Pulmonary artery endothelial cell (primary cell): ENCODE measurements around the gene EML2. TPM values are rescaled to one million over a fixed set of nuclear protein-coding genes. Genes with fewer than 3 reads are reported as not detected.
A peak's percentile ranks its signal among the peaks of the same experiment; 100 is the strongest.
"Not testable (repeated sequence)": the region's sequence is repeated elsewhere in the genome, so short reads cannot be mapped to it uniquely, and the experiment has no call there.

Experiments used
- DNase-seq: peaks from one replicate; pipeline ENCODE4 v3.0.0-alpha.2; 2011; ENCODE audit warnings: low read depth, low spot score
- total RNA-seq: library from RNA; depleted of rRNA; stranded (reverse); fragments of >200 nt; gene quantifications from 2 replicates; pipeline ENCODE4 v1.2.3, GENCODE V29; 2014

EML2 gene
- total RNA-seq, 1 donor from 2014 or later, result 22.2 TPM

DNA sequence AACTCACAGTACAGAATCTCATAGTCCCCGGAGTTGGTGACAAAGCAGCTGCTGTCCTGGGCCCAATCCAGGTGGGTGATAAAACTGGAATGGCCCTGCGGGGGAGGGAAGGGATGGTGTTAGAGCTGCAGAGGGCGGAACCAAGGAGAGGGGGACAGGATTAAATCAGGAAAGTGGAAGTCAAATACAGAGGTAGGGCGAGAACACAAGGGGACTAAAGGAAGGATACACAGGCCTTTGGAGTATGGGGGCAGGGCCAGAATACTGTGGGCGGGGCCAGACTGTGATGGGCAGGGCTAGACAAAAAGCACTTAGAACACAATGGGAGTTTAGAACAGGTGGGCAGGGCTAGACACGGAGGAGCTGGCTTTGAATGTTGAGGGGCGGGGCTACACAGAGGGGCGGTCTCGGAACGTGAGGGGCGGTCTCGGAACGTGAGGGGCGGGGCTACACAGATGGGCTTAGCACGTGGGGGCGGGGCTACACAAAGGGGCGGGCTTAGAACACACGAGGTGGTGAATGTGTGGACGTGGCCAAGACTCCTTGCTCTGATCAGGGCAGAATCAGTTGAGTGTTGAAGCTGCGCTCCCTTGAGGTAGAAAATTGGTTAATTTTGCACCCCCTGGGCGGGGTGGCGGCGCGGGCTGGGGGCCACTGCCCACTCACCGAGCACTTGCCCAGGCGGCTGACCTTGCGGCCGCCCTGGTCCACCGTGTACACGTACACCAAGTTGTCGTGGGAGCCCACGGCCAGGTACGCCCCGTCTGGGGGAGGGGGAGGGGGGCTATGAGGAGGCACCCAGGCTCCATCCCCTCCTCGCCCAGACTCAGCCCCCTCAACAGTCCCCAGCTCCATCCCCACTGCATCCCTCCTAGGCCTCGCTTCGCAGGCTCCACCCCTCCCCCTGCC lies 23.1 kb downstream of the EML2 start:
- DNase-seq, result peak; percentile 92

DNA sequence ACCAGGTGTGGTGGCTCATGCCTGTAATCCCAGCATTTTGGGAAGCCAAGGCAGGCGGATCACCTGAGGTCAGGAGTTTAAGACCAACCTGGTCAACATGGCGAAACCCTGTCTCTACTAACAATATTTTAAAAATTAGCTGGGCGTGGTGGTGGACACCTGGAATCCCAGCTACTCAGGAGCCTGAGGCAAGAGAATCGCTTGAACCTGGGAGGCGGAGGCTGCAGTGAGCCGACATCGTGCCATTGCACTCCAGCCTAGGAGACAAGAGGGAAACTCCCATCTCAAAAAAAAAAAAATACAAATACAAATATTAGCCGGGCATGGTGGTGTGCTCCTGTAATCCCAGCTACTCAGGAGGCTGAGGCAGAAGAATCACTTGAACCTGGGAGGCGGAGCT lies 24.1 kb downstream of the EML2 start:
- not testable (repeated sequence) for DNase-seq

DNA sequence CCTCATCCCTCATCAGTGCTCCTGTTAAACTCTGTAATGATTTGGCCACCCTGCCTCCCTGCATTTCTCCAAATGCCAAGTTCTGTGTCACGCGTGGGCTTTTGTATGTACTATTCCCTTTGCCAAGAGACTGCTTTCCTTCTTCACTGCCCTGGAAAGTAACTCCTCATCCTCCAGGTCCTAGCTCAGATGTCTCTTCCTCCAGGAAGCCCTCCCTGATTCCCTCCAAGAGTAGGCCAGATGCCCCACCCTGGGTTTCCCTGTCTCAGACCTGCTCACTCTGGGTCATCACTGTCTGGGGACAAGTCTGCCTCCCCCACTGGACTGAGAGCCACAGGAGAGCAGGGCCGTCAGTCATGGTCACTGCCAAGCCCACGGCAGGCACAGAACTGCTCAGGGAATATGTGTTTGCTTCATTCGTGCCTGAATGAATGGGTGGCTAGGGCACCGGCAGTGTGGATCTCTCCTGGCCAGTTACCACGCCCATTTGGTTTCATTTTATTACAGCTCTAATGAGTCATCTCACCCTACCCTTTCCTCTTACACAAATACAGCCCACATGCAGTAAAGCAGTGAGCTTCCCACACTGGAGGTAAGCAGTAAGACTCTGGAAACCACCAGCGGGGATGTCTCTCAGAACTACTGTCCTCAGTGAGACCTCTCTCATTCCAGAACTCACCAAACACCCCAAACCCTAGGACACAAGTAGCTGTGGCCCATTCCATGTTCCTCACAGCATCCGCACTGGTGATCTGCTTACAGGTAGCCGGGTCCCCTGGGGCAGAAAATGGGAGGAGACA lies 25.1 kb downstream of the EML2 start:
- DNase-seq, result peak; percentile 44

DNA sequence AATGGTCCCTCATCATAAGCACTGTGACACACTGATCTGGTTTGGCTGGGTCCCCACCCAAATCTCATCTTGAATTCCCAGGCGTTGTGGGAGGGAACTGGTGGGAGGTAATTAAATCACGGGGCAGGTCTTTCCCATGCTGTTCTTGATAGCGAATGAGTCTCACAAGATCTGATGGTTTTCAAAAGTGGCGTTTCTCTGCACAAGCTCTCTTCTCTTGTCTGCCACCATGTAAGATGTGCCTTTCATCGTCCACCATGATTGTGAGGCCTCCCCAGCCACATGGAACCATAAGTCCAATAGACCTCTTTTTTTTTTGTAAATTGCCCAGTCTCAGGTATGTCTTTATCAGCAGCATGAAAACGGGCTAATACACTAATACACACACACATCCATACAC lies 30.2 kb downstream of the EML2 start:
- no peak for DNase-seq

DNA sequence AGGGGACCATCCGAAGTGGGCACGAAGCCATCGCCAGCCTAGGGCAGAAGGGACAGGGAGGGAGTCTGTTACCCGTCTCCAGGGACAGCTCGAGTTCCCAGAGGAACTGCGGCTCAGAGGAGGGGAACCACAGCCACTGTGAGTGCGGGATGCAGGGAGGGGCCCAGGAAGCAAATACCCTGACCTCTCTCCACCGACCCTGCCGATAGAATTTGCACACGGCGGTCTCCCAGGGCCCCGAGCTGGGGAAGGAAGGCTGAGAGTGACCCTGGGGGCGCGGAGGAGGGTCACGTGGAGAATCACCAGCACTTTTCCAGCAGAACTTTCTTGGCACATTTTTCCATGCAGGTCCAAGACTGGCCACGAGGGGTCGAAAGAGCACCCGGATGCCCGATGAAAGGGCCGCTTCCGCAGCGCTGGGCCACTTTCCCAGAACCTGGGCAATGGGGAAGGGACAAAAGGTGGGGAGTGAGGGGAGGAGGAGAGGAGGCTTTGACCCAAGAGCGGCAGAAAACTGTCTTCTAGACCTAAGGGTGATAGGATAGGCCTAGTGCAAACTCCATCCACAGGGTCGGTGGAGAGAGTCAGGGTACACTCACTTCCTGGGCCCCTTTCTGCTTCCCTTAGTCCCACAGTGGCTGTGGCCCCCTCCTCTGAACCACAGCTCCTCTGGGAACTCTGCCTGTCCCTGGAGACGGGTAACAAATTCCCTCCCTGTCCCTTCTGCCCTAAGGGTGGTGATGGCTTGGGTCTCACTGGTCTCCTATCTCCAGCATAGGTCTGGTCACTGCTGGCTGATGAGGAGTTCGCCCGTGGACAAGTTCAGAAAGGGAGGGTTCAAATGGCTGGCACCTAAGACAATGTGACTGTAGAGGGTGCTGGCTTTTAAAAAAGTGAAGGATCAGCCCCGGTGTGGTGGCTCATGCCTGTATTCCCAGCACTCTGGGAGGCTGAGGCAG lies 31.8 kb downstream of the EML2 start:
- DNase-seq, result no peak

DNA sequence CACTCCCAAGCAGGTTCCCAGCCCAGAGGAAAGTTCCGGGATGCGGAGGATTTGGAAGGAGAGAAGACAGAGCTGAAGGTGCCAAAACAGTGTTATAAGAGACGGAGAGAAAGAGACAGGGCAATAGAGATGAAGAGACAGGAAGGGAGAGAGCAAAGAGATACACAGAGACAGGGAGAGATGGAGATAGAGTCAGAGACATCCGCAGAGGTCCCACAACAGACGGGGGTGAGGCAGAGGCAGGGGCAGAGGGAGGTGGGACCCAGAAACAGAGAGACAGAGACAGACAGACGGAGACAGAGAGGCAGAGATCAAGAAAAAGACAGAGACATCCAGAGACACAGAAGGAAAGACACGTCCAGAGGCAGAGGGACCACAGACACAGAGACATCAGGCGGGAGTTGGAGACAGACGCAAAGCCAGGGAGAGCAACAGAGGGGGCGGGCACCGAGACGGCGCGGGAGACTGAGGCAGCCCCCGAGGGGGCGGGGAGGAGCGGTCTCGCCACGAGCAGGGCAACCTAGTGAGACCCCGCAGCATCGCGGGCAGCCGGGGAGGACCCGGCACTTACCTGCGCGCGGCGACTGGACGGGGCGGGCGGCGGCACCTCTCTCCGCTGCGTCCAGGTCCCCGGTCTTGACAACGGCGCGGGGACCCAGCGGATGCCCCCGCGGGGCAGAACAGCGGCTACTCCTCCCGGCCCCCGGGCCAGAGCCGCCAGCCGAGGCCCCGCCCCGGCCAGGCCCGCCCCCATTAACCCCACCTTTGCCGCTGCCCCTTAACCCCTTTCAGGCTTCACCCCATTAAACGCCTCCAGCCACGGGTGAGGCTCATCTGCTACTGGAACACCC lies 37.4 kb downstream of the EML2 start, which contains the start of gene GPR4:
TSS of gene GPR4 (minus strand) at position 689 of the 851 bp plus-strand sequence. CDS start 10,346 bp downstream, outside the sequence.
- DNase-seq, result no peak

DNA sequence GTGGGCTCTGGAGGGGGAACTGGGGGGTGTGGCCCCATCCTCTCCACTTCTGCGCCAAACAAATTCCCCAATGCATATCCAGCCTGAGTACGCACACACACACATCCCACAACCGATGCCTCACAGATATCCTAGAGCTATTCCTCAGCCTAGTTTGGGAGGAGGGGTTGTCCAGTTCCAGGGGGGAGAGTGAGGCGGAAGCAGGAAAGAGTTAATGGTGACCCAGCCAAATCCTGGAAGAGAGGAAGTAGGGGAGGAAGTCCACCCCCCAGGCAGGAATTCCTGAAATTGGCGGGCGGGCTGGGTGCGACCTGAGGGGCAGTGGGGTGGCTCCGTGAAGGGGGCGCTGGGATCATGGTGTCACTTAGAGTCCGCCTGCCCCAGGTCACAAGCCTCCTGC lies 38.1 kb downstream of the EML2 start:
- no peak for DNase-seq

DNA sequence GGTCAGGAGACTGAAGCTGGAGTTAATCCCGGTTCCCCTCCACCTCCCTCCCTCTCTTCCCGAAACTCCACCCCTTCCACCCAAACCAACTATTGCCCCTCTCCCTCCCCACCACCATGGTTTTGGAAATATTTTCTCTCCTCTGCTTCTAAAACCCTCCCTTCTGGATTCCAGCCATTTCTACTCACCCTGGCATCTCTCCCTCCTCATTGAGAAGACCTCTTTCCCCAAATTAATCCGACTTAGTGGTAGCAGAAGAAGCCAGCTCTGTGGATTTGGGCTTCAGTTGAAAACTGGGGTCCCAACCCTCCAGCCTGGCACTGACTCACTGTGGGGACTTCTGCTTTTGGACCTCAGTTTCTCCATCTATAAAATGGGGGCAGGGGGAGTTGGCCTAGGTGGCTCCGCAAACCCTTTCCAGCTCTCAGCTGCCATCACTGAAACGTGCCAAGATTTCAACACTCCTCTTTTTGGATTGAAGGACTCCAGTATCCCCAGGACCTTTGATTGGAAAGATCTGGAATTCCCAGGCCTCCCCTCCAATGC lies 38.8 kb downstream of the EML2 start:
- no peak for DNase-seq

DNA sequence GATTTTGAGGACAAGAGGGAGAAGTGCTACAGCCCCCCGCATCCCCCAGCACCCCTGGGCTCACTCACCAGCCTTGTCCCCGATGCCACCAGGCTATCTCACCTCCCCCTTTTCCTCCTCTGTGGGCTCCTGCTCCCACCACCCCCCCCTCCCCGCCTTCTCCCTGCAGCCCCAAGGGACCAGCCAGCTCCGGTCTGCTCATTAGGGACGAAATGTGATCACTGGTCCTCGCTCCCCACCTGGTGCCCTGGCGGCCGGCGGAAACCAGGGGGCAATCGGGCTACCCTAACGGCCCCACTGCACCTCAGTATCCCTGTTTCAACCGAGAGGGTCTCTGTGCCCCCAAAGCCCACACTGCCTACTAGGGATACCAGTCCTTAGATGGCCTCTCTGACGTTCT lies 39.9 kb downstream of the EML2 start:
- DNase-seq, result no peak

DNA sequence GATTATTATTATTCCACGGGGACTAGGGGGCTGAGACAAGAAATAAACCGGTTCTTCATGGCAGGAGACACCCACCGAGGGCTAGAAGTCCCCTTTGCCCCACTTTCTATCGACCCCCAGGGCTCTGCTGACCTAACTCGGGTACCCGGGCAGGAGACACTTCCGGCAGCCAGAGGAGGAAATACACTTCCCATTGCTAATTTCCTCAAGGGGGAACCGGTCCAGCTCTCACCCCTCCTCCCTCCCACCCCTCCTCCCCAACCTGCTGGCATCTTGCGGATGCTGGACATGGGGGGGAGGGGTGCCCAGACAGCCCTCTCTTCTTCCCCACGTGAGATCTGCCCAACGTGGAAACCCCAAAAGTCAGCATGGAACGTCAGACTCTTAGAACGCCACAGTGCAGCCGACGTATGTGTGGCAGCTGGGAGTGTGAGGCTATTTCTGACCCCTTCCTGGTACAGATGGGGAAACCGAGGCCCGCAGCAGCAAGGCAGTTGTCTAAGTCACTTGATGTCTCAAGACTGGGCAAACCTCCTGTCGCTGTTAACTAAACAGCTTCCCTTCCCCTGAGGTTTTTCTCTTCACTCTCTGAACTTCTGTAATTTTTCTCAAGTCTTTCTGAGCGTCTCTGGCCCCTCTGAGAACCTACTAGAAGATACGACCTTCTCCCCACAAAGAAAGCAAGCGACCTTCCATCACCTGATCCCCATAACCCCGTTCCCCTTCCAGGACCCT lies 40.8 kb downstream of the EML2 start:
- no peak for DNase-seq

DNA sequence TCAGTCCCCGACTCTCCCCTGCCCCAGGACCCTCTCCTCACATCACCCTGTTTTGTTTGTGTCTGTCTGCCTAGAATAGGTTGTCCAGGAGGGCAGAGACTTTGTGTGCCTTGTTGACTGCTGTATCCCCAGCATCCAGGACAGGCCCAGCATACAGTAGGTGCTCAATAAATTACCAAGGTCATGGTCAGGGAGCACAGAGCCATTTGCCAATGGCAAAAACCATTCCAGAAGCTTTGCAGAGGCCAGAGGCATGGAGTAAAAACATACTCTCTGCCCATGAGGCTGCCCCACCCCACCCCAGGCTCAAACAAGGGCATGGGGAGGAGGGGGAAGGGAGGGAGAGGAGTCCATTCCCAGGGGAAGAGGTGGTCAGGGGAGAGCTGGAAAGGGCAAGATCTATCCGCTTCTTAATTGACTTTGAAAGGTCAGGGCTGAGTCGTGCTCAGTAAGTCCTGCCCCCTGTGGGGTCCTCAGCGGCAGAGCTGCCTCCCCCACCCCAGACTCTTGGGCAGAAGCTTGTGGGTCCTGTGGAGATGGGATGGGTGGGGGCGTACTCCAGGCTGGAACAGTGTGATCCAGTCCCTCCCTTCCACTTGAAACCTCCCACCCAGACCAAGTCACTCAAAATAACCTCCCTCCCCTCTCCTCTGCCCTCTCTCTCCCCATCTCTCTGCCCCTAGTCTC lies 41.6 kb downstream of the EML2 start:
- DNase-seq, result no peak

DNA sequence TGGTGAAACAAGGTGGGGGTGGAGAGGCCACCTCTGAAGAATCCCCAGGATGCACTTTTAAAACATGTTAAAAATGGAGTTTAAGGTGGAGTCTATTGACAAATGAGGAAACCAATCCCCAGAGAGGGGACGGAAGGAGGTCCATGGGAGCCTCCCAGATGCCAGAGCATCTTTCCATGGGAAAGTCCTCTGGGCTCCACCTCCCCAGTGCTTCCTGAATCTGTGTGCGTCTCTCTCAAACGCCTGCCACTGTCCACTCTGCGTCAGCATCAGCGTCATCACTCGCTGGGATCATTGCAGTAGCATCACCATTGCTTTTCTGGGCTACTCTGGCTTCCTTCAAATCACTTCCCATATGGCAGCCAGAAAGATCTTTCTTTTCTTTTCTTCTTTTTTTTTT lies 43.4 kb downstream of the EML2 start:
- no peak for DNase-seq

DNA sequence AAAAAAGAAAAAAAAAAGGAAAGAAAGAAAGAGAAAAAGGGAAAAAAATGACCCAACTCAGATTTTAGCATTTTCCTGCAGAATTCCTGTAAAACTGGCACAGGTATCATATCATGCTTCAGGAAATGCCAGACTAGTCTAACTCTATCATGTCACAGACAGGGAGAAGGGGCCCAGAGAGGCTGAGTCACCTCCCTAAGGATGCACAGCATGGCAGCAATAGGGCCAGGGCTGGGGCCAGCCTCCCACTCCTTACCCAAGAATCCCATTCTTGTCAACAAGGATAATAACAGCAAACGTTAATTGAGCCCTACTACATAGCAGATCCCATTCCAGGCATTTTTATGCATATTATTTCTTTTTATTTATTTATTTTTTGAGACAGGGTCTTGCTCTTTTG lies 45.7 kb downstream of the EML2 start:
- no peak for DNase-seq

DNA sequence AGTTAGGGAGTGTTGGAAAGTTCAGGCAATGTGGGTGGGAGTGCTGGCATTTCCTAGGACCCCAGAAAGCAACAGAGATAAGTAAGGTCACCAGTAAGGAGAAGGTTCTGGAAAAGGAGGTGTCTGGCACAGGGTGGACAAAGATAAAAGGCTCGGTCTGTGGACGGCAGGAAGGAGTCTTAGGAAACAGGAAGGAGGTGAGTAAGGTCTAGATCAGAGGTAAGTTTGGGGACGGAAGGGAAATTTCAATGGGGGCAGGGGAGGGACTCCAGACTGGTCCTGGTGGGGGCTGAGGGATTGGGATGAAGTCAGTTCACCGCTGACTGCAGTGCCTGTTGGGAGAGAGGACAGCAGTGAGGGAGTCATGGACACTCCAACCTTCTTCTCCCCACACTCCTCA lies 46.8 kb downstream of the EML2 start:
- DNase-seq, result no peak

DNA sequence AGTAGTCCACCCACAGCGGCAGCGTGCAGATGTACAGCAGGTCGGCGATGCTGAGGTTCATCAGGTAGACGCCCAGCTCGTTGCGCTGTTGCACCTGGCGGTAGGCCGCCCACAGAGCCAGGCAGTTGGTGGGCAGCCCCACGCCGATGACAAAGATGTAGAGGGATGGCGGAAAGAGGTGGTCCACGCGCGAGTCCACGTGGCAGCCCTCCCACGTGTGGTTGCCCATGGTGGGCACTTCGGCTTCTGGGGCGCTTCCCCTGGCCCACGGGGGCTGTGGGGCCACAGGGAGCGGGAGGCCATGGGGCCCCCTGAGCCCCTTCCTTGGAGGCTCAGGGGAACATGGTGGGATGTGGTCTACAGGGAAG lies 47.6 kb downstream of the EML2 start:
- DNase-seq, result no peak

DNA sequence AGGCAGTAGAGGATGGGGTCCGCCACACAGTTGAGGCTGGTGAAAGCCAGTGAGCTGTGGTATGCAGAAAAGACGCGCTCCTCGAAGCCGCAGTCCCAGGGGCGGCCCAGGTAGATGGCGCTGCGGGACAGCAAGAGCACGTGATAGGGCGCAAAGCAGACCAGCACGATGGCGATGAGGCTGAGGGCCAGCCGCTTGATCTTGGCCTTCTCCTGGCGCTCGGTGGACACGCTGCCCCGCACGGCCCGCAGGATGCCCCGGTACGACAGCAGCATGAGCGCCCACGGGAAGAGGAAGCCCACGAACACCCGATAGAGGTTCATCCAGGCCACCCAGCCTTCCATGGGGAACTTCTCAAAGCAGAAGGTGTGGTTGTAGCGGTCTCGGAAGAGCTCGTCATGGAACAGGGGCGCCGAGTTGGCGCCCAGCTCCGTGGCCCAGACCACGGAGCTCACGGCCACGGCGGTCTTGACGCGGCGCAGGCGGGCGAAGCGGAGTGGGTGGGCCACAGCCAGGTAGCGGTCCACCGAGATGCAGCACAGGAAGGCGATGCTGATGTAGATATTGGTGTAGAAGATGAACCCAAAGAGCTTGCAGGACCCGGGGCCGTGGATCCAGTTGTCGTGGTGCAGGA lies 48.1 kb downstream of the EML2 start:
- no peak for DNase-seq

DNA sequence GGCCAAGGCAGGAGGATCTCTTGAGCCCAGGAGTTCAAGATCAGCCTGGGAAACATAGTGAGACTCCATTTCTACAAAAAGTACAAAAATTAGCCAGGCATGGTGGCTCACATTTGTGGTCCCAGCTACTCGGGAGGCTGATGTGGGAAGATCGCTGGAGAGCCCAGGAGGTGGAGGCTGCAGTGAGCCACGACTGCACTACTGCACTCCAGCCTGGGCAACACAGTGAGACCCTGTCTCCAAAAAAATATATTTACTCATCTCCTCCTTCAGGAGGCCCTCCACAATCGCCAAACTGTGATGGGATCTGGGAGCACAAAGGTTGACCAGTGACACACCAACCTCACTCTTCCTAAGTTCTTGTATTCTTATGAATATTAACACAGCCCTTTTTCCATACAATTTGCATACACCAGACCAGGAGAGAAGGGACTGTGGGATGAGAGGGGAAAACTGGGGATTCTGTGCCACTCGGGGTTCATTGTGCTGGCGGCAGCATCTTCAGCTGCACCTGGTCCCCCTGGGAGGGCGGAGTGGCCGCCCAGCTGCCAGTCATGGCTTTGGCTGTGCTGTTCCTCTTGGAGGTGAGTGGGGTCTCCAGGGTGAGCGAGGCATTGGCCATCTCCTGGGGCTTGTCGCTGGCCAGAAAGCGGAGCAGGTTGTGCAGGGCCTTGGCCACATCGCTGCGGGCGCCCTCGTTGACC lies 48.7 kb downstream of the EML2 start:
- DNase-seq, result no peak

DNA sequence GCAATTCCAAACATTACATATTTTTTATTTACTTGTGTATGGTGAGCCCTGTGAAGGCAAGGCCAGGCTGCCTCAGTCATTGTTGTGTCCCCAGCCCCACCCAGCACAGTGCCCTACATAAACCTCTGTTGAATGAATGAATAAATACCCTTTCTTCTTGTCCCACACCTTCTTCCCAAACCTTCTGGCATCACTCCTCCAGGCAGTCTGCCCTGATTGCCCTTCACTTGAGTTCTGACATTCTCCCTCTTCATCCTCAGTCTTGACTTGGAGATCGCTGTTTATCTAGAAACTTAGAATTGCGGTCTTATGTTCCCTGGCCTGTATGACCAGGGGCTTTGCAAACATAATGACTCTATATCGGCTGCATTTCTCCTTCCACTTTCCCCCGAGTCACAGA lies 49.4 kb downstream of the EML2 start:
- DNase-seq, result no peak
